K562 (cell line): ENCODE results near the gene GOPC.

Experiments used
- BDP1 ChIP-seq: IDR thresholded peaks from 3 replicates; pipeline ENCODE4 v1.6.1; 2011; ENCODE audit not compliant: insufficient read length, insufficient read depth
- CTCF ChIP-seq, 3 experiments: IDR thresholded peaks in 2 of 3; conservative IDR thresholded peaks in 1 of 3; 2 replicates each; pipeline ENCODE4 v1.5.1; 2011 to 2012; ENCODE audit warnings: low read length in 3 of 3, mild to moderate bottlenecking in 3 of 3, control low read depth in 2 of 3, improper control_type of control experiment in 1 of 3, inconsistent platforms in 1 of 3, low read depth in 1 of 3, mixed read lengths in 1 of 3, moderate library complexity in 1 of 3; ENCODE audit not compliant: insufficient read depth in 2 of 3
- EHMT2 ChIP-seq: fragments of 450-650 bp; IDR thresholded peaks from 2 replicates; pipeline ENCODE4 v1.6.1; 2018; ENCODE audit warnings: antibody characterized with exemption
- EZH2 ChIP-seq: IDR thresholded peaks from 2 replicates; pipeline ENCODE4 v1.6.1; 2012; ENCODE audit warnings: low read depth, mild to moderate bottlenecking, inconsistent platforms, low read length, borderline replicate concordance
- POLR2AphosphoS5 ChIP-seq: IDR thresholded peaks from 2 replicates; pipeline ENCODE4 v1.6.1; 2011; ENCODE audit warnings: mild to moderate bottlenecking, low read depth, low read length, moderate library complexity; ENCODE audit not compliant: control insufficient read depth, insufficient read depth
- PRMT5 ChIP-seq: sonication (generic); formaldehyde crosslinking; IDR thresholded peaks from 2 replicates; pipeline ENCODE4 v1.5.0; 2020; ENCODE audit warnings: missing genetic modification reagents
- RAD21 ChIP-seq, 2 experiments: fragments of 250-450 bp in 1 of 2; fragments of 450-650 bp in 1 of 2; sonication (Bioruptor Pico) in 1 of 2; formaldehyde crosslinking in 1 of 2; IDR thresholded peaks in 1 of 2; conservative IDR thresholded peaks in 1 of 2; 2 replicates each; pipeline versions ENCODE4 v1.4.0 to v1.8.0; 2020 to 2022; ENCODE audit warnings: mild to moderate bottlenecking in 2 of 2, moderate library complexity in 1 of 2
- SETDB1 ChIP-seq: IDR thresholded peaks from one replicate; pipeline ENCODE4 v1.6.1; 2012; ENCODE audit warnings: low read length, control low read depth, inconsistent platforms
- SRSF7 ChIP-seq: fragments of 200-400 bp; formaldehyde crosslinking; optimal IDR thresholded peaks from 2 replicates; pipeline ENCODE3; 2017; ENCODE audit warnings: mild to moderate bottlenecking, low read depth, low read length
- TAF1 ChIP-seq: IDR thresholded peaks from 2 replicates; pipeline ENCODE4 v1.6.1; 2011; ENCODE audit warnings: mild to moderate bottlenecking, low read length, moderate library complexity; ENCODE audit not compliant: insufficient read depth, control insufficient read depth, severe bottlenecking; ENCODE audit errors: extremely low read depth
- USF2 ChIP-seq: sonication (generic); formaldehyde crosslinking; IDR thresholded peaks from 2 replicates; pipeline ENCODE4 v1.5.0; 2020; ENCODE audit warnings: missing genetic modification reagents
- YY1 ChIP-seq, 3 experiments: IDR thresholded peaks; 2 replicates each; pipeline ENCODE4 v1.6.1; 2011; ENCODE audit warnings: low read length in 2 of 3, mild to moderate bottlenecking in 2 of 3, moderate library complexity in 2 of 3, borderline replicate concordance in 1 of 3, control low read depth in 1 of 3, low read depth in 1 of 3; ENCODE audit not compliant: insufficient read depth in 3 of 3, insufficient replicate concordance in 2 of 3, control insufficient read depth in 1 of 3, insufficient read length in 1 of 3; ENCODE audit errors: extremely low read depth in 1 of 3

- TF ChIP-seq SRSF7 (no peak), SETDB1 (no peak), TAF1 (no peak), BDP1 (no peak), EHMT2 (no peak), EZH2 (no peak), USF2 (CRISPR knock-in tag) (no peak), POLR2AphosphoS5 (no peak), PRMT5 (CRISPR knock-in tag) (no peak), YY1 (IDR thresholded peaks at IDR 0.05; ENCODE audit: borderline replicate concordance in 1 of 3, control insufficient read depth in 1 of 3, extremely low read depth in 1 of 3, insufficient read depth in 3 of 3, insufficient read length in 1 of 3, insufficient replicate concordance in 2 of 3, low read depth in 1 of 3, low read length in 2 of 3) (no peak), CTCF (IDR thresholded peaks at IDR 0.05 in 2 of 3, conservative IDR thresholded peaks at IDR 0.05 in 1 of 3; ENCODE audit: insufficient read depth in 2 of 3, low read depth in 1 of 3, low read length in 3 of 3) (no peak), RAD21 (CRISPR knock-in tag; conservative IDR thresholded peaks at IDR 0.05 in 1 of 2, IDR thresholded peaks at IDR 0.05 in 1 of 2) (no peak)
These were observed 37.6 kb downstream of the GOPC start for GRCh38 chr6:117564681-117565080.
